Dermis blood vessel endothelial cell (primary cell): Measurements from ENCODE around the gene ZNF532. TPM values are rescaled to one million over a fixed set of nuclear protein-coding genes. Genes with fewer than 3 reads are reported as not detected.
"Not testable (repeated sequence)": the region's sequence is repeated elsewhere in the genome, so short reads cannot be mapped to it uniquely, and the experiment has no call there.

Experiments
- DNase-seq: peaks from one replicate; pipeline ENCODE4 v3.0.0; 2010
- total RNA-seq: library from RNA; depleted of rRNA; stranded (reverse); fragments of >200 nt; gene quantifications from 2 replicates; pipeline ENCODE4 v1.2.3, GENCODE V29; 2014

The ZNF532 gene, protein sequence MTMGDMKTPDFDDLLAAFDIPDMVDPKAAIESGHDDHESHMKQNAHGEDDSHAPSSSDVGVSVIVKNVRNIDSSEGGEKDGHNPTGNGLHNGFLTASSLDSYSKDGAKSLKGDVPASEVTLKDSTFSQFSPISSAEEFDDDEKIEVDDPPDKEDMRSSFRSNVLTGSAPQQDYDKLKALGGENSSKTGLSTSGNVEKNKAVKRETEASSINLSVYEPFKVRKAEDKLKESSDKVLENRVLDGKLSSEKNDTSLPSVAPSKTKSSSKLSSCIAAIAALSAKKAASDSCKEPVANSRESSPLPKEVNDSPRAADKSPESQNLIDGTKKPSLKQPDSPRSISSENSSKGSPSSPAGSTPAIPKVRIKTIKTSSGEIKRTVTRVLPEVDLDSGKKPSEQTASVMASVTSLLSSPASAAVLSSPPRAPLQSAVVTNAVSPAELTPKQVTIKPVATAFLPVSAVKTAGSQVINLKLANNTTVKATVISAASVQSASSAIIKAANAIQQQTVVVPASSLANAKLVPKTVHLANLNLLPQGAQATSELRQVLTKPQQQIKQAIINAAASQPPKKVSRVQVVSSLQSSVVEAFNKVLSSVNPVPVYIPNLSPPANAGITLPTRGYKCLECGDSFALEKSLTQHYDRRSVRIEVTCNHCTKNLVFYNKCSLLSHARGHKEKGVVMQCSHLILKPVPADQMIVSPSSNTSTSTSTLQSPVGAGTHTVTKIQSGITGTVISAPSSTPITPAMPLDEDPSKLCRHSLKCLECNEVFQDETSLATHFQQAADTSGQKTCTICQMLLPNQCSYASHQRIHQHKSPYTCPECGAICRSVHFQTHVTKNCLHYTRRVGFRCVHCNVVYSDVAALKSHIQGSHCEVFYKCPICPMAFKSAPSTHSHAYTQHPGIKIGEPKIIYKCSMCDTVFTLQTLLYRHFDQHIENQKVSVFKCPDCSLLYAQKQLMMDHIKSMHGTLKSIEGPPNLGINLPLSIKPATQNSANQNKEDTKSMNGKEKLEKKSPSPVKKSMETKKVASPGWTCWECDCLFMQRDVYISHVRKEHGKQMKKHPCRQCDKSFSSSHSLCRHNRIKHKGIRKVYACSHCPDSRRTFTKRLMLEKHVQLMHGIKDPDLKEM (N-terminal part only)
- total RNA-seq = 57.2 and 80.3 TPM in 2 replicates

DNA sequence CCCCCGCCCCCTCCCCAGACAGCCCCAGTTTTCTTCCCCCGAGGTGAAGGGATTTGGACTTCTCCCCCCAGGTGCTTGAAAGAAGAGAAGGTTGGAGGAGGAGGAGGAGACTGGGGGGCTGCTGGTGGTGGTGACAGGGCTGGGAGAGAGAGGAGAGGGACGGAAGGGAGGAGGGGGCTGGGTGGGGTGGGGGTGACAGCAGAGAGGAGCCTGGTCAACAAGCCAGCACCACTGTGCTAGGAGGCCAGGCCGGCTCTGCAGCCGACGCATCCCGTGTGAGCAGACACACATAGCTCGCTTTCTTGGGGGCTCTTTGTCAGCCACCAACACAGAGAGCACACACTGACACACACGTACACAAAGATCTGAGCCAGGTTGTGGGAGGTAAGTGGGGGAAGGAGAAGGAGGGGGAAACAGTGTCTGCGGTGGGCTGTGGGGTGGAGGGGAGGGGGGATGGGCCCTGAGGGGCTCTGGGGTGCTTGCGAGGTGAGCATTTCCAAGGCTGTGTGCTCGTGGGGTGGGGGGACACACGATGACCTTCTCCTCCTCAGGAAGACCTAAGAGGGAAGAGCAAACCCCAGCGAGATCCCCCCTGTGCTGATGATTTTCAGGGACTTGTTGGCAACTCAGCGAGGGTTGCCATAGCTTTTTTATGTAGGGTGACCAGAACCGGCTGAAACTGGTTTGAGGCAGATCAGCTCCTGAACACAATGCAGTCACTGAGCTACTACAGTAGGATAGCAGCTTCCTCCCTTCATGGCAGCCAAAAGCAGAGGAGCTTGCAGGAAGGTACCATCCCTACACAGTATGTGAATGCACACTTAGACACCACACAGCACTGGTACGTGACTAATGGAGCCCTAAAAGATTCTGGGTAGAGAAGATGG lies at the start of gene ZNF532:
ZNF532 (plus strand) TSS at position 732 of the 887 bp plus-strand sequence. CDS start 53,411 bp downstream, outside the sequence.
- DNase-seq = peak; percentile 76

- no peak for DNase-seq
Observed at GRCh38 chr18:58819051-58819450, 45.6 kb upstream of the ZNF532 start.

GRCh38 chr18:58820251-58820650 lies 44.4 kb upstream of the ZNF532 start:
- no peak for DNase-seq

DNA sequence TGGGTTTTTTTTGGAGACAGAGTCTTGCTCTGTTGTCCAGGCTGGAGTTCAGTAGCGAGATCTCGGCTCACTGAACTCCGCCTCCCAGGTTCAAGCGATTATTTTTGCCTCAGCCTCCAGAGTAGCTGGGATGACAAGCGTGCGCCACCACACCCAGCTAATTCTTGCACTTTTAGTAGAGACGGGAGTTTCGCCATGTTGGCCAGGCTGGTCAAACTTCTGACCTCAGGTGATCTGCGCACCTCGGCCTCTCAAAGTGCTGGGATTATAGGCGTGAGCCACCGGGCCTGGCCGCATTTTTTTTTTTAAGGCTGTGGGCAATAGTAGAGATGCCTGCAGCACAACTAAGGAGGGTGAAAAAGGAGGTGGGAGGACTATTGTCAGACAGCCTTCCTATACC lies 41.7 kb upstream of the ZNF532 start:
- no peak for DNase-seq

- no peak for DNase-seq
Observed at GRCh38 chr18:58823412-58823811, 41.3 kb upstream of the ZNF532 start.

DNA sequence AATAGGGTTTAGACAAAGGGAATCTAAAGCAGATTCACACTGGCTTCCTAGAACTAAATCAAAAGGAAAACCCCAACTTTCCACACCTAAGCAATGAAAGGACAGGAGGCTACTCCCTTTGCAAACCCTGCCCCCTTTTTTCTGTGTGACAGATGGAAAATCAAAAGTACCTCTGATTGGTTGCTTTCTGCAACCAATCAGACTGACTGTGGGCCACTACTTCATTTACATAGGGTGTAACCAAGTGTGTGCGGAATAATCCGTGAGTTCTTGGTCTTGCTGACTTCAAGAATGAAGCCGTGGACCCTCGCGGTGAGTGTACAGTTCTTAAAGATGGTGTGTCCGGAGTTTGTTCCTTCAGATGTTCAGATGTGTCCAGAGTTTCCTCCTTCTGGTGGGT lies 37.8 kb upstream of the ZNF532 start:
- DNase-seq = not testable (repeated sequence)

DNA sequence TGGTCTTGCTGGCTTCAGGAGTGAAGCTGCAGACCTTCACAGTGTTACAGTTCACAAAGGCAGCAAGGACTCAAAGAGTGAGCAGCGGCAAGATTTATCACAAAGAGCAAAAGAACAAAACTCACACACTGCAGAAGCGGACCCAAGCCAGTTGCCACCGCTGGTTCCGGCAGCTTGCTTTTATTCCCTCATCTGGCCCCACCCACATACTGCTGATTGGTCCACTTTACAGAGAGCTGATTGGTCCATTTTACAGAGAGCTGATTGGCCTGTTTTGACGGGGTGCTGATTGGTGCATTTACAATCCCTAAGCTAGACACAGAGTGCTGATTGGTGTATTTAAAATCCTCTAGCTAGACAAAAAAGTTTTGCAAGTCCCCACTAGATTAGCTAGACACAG lies 37.2 kb upstream of the ZNF532 start:
- DNase-seq = no peak

DNA sequence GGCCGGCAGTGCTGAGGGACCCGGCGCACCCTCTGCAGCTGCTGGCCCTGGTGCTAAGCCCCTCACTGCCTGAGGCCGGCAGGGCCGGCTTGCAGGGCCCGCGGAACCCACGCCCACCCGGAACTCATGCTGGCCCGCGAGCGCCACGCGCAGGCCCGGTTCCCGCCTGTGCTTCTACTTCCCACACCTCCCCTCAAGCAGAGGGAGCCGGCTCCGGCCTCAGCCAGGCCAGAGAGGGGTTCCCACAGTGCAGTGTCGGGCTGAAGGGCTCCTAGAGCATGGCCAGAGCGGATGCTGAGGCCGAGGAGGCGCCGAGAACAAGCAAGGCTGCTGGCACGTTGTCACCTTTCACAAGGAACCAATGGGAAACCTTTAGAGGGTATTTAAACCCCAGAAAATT lies 36.8 kb upstream of the ZNF532 start:
- DNase-seq = no peak

GRCh38 chr18:58828399-58829121 lies 36.1 kb upstream of the ZNF532 start:
- DNase-seq = no peak

DNA sequence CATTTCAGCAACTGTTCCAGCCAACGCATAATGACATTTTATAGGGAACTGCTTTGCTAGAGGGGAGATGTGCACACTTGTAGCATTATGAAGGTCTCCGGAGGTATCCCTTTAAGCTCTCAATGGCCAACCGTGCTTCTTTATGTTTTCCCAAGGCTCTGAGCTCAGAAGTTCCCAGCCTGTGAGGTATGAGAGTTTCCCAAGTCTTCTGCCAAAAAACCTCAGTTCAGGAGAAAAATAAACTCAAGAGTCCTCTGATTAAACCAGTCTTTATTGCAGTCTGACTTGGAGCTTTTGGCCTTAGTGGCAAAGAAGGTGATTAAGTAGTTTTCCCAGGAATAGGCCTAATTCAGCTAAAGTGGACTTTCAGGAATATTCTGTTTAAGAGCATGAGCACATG lies 35.4 kb upstream of the ZNF532 start:
- DNase-seq = no peak

GRCh38 chr18:58829886-58830285 lies 34.8 kb upstream of the ZNF532 start:
- DNase-seq = not testable (repeated sequence)

DNA sequence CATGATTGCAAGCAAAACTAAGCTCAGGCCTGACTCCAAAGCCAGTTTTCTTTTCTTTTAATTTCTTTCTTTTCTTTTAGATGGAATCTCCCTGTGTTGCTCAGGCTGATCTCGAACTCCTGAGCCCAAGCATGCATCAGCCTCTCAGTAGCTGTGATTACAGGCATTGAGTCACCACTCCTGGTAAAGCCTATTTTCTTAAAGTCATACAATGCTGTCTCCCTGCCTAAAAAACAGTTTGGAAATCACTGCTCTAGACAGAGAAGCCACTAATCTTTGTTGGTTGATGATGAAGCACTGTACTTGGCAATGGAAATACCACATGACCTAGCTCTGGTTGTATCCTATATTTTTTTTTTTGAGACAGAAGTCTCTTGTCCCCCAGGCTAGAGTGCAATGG lies 33.1 kb upstream of the ZNF532 start:
- DNase-seq = no peak

DNA sequence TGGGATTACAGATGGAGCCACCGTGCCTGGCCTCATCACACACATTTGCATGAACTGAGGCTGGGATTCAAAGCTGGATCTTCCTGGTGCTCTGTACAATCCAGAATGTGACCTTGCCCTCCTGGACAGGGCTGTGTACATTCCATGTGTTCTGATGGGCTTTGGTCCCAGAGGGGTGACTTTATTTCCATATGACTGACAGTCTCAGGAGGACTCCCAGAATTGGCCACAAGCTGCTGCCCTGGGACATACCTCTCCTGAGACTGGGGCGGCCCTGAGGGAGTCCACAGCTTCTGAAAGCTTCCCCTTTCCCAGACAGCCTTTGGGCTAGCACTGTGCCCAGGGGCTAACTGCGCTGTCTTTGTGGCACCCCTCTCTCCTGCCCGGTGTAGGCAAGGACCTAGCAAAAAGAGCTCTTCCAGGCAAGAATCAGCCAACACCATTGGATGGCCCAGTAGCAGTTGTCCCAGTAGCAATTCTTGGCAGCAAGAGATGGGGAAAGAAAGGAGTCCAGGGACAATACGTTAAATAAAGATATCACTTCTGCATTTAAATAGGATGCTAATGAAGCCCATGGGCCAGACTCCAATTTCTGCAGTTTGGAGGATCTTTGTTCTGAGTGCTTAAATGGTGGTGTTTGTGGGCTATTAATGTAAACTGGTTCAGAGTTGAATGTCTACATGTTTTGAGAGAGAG lies 26.4 kb upstream of the ZNF532 start:
- no peak for DNase-seq

DNA sequence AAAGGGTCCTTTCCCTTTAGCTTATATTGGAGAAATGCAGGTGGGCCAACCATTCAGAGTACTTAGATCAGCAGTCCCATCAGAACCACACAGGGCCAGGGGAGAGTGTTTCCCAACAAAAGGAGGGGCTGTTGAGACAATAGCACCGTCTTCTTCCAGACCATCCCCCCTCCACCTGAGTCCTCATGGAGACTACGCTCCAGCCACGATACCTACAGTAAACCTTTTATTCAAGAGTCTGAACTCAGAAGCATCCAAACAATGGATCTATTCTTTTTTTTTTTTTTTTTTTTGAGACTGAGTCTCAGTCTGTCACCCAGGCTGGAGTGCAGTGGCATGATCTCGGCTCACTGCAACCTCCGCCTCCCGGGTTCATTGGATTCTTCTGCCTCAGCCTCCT lies 25.7 kb upstream of the ZNF532 start:
- DNase-seq = no peak

DNA sequence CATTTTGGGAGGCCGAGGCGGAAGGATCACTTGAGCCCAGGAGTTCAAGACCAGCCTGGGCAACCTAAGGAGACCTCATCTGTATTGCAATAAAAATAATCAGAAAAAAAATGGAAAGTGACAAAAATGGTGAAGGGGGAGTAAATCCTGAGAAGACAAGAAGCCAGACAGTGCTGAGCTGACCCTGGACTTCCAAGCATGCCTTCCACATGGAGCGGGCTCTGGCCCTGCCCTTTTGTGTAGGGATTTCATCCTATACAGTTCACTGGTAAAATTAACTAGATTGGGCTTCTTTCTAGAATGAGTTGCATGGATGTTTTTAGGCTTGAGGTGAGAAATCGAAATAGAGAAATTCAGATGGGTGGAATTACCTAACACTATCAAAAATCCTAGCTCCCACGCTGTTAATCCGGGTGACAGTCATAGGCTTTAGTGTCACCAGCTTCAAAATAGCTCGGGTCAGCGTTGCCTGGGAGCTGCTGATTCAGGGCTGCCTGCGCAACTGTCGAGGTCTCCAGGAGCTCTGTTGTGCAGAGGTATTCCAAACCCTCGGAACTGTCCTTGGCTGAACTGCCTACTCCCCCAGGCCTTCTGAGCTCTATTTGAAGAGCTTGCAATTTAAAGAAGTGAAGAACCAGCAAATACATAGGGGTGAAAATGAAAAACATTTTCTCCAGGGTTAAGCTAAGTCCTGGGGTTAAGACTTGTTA lies 21.5 kb upstream of the ZNF532 start:
- DNase-seq = no peak

DNA sequence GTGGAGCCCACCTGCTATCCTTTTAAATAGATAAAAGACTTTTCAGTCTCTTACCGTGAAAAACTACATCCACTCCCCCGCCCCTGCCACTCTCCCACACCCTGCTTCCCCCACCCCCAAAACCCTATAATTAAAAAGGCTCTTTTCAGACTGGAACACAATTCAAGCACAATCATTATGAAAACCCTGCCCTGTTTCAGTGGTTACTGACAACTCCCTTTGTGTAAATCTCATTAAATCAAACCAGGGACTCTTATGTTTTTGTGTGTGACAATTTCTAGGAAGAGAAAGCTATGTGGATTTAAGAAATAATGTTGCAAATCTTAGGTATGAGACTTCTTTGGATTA lies 21.0 kb upstream of the ZNF532 start:
- DNase-seq = no peak

DNA sequence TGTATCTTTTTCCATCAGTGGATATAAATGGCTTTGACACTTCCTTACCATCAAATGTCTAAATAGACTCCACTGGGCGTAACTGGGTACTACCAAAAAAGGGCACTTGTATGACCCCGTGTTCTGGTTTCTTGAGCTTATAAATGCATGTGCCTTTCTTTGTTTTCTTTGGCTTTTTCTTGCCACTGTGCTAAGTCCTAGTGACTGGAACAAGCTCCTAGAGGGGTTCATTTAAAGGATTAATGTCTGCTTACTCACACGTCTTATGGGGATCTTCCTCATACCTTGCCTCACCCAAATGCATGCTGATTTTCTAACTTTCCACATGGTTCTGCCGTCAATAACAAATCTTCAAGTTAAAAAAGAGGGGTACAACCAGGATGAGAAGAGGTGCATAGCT lies 19.8 kb upstream of the ZNF532 start:
- no peak for DNase-seq

GRCh38 chr18:58845928-58846724 lies 18.6 kb upstream of the ZNF532 start:
- no peak for DNase-seq

DNA sequence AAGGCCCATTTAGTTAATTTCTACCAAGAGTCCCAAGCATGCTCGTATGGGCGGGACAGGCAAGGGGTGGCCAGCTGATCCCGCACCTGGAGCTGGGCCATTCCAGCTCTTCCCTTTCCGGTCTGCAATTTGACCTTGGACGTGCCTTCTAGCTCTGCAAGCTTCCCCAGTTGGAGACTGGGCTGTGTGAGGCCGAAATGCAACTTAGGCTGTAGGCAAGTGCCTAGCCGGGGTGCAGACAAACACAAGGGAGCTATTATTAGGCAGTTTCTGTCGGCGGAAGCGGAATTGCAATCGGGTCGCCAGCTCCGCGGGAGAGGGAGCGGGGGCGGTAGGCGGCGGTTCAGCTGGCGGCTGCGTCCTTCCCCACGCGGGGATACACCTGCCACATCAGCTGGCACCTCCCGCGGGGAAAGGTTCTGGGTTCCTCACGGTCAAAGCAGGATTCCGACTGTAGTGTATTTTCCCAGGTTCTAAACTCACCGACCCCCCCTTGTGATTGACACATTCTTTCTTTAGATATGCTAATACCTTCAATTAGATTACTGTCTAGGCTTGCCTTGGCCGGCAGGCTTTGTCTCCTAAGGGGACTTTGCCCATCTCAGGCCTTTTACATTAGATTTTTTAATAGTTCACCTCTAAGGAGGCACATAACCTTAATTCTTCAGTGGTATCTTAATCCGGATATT lies 17.1 kb upstream of the ZNF532 start:
- peak; percentile 79 for DNase-seq
